Kidney glomerular epithelial cell (primary cell): Measurements from ENCODE around the gene SVIL.
"Not testable (repeated sequence)": the region's sequence is repeated elsewhere in the genome, so short reads cannot be mapped to it uniquely, and the experiment has no call there.

Source experiments
- DNase-seq: peaks from one replicate; lab custom pipeline; 2025; lab: John Stamatoyannopoulos, UW

SVIL gene

DNA sequence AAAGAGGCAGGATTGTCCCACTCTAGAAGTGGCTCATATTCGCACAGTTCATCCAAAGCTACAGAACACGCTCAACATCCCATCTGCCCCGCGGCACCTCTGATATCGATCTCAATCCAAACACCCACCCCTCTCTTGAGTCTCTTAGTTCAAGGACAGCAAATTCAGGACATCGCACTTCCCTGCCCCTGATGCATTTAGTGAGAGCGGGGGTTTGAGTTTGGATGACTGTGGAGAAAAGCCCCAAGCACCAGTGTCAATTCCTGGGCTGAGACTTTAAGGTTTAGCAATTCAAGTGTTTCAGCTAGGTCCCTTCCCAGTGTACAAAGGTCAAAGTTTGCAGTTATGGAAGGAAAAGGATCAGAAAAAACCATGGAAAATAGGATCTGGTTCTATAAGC lies 179.7 kb downstream of the SVIL start:
- DNase-seq = no peak

DNA sequence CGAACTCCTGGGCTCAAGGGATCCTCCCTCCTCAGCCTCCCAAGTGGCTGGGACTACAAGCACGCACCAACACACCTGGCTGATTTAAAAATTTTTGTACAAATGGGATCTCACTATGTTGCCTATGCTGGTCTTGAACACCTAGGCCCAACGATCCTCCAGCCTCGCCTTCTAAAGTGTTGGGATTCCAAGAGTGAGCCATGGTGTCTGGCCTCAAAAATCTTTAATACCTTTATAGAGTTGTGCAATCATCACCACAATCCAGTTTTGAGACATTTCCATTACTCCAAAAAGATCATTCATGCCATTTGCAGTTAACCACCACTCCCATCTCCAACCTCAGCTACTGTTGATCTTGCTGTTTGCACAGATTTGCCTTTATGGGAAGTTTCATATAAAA lies 180.5 kb downstream of the SVIL start:
- no peak for DNase-seq

DNA sequence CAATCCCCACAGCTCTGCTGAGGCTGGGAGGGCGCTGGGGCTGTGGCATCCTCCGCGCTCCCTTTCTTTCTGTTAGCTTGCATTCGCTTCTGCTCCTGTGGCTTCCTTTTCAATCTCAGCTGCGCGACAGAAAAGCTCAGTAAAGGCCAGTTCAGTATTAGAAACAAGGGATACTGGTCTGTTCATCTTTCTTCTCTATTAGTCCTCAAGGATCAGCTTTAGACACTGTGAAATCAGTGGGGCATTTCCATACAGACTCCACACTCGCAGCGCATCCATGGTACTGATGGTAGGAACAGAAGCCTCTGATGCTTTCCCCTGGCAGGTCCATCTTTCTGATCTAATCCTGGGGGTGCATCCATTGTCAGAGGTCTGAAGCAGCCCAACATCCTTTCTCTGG lies 182.2 kb downstream of the SVIL start:
- no peak for DNase-seq

DNA sequence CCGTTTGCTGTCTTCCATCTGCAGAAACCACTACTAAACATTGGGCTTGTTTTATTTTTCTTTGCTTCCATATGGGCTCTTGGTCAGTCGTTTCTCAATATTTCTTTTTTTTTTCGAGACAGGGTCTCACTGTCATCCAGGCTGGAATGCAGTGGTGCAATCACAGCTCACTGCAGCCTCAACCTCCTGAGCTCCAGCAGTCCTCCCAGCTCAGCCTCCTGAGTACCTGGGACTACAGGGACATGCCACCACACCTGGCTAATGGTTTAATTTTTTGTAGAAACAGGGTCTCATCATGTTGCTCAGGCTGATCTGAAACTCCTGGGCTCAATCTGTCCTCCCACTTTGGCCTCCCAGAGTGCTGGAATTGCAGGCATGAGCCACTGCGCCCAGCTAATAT lies 182.8 kb downstream of the SVIL start:
- no peak for DNase-seq

DNA sequence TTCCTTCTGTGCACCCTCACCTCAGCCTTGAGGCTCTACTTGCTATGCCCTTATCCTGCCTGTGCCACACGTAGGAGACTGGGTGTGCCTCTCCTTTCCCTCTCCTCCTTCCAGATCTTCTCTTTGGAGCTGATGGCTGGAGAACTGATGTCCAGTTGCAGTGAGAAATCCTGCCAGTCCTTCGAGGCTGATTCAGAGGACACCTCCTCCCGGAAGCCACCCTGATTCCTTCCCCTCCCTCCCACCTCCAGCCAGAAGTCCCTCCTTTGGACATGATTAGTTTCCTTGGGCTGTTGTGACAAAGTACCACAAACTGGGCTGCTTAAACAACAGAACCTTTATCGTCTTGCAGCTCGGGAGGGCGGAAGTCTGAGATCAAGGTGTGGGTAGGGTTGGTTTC lies 184.4 kb downstream of the SVIL start:
- DNase-seq = no peak

DNA sequence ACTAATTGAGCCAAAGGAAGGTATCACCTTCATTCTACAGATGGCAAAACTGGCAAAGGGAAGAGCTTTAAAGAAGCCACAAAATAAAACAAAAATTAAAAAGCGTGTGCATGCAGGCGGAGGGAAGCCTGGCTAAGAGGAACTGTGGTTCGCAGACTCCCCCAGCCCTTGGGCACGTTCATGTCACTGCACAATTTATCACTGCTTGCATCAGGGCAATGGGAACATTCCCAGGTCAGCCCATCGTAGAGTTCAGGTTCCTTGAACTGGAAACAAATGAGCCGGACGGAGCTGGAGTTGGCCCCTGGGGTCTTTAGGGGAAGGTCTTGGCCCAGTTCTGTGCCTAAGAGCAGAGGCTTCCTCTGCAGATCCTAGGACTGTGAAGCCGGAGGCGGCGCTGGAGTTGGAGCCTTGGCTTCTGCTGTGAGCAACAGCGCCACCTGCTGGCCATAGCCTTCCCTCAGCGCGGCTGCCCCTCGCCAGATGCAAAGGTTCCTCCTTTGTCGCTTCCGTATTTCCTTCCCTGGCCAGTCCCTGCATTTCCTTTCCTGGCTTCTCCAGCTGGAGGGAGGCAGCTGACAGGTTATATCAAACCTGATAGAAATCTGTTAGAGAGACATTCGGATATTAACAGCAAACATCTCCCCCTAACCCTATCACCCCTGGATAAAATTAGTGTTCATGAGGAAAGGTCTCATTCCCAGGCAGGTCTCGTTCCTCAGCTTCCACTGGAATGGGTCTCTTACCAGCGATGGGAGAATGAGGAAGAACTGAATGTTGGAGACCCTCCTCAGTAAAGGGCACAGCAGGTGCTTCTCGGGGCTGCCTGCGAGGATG lies 185.8 kb downstream of the SVIL start:
- DNase-seq = peak; percentile 40

DNA sequence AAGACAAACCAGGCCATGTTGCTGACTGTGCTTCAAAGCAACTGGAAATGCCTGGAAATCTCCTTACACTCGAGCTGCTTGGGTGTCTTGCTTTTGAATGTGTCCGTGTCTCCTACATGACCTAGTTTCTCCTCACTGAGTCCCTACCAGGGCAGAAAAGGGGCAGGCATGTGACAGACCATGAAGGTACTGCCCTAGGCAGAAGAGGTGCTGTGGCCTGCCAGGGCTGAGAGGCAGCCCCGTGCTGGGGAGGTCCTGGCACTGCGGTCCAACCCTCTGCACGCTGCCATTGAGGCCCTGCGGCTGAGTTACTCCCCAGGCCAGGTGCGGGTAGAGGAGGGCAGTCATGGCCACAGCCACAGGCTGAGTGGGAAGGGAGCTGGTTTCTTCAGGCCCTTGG lies 186.6 kb downstream of the SVIL start:
- DNase-seq = no peak

DNA sequence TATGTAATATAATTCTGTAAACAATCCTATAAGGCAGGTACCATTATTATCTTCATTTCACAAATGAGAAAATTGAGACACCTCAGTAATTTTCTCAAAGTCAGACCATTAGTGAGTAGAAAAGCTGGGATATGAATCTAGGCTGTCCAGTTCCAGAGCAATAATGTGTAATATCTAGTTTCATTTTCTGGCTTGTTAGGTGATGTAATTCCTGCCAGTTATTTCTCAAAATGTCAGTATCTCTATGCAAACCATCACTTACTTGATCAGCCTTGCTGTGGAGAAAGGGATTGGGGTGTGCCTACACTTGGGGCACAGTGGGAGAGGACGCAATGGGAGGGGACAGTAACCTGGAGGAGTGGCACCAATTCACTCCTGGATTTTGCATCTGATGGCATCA lies 188.4 kb downstream of the SVIL start:
- no peak for DNase-seq

DNA sequence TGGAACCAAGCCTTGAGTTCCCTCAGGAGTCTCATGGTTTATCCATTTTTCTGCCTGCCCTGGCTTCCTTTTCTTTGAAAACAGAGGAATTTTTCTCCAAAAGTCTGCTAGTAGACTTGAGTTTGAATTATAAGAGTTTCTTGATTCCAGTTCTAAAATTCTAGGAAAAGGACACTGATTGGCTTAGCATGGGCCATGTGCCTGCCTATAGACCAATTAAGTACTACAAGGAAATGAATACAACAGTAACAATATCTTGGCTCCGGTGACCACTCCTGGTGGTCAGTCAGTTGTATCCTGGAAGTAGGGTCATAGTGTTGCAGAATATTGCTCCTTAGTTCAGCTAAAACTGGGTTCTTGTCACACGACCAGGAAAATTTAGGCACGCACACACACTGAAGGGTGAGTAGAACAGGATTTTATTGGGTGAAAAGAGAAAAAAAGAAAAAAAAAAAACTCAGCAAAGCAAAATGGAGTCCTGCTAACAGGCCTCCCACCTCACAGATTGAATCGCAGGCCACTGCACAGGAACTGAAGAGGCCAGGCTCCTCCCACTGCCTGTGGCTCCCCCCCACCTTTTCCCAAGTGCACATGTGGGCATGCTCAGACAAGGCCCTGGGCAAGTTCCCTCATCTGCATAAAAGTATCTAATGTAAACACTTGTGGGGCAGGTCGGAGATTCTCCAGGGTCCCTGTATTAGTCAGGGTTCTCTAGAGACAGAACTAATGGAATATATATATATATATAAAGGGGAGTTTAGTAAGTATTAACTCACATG lies 190.8 kb downstream of the SVIL start:
- DNase-seq = no peak

DNA sequence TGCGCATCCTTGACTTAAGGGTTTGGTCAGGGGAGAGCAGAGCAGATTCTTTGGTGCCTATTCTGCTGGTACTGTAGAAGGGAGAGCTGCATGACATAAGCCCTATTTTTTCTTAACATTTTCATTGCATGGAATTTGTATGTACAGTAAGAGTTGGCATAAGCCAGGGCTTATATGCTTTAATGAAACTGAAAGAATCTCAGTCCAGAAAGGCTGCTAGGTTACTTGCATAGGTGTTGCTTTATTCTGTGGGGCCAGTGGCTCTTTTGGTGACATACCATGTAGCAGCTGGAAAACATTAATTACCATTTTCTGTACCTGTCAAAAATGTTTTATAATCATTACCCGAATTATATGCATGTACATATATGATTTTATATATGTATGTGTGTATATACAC lies 193.8 kb downstream of the SVIL start:
- DNase-seq = no peak

DNA sequence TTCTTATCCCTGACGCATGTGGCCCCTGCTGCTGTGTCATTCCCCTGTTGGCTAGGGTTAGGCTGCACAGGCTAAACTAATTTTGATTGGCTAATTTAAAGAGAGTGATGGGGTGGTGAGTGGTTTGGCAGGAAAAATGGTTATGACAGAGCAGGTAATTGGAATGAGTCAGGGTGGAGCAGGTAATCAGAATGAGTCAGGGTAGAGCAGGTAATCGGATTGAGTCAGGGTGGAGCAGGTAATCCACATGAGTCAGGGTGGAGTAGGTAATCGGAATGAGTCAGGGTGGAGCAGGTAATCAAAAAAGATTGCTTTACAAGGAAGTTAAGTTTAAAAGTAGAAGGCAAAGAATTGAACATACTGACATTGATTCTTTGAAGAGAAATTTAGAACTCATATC lies 195.8 kb downstream of the SVIL start:
- DNase-seq = not testable (repeated sequence)

DNA sequence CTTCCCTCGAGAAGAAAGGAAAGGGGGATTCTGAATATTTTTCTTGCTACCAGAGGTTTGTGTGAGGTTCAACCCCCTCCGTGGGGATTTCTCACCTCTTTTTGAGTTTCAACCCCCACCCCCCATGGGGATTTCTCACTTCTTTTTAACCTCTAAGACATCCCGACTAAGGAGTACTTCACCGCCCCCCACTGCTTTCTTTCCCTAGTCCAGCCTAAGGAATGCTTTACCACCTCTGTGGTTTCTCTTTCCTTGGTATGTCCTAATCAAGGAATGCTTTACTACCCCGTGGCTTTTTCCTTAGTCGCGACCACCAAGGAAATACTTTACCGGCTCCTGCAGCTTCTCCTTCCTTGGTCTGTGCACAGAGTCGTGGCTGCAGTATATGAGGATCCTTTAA lies 196.5 kb downstream of the SVIL start:
- DNase-seq = no peak

DNA sequence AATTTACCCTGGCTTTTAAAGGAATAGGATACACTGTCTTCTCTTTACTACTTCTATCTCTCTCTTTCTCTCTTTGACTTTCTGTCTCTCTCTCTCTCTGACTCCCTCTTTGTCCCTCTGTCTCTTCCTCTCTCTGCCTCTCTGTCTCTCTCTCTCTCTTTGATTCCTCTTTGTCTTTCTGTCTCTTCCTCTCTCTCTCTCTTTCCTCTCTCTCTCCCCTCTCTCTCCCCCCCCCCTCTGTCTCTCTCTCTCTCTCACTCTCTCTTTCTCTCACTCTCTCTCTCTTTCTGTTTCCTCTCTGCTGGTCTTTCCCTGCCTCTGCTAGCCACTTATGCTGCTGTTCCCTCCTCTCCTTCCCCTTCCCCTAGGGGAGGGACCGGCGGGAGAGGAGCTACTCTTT lies 196.9 kb downstream of the SVIL start:
- DNase-seq = no peak

DNA sequence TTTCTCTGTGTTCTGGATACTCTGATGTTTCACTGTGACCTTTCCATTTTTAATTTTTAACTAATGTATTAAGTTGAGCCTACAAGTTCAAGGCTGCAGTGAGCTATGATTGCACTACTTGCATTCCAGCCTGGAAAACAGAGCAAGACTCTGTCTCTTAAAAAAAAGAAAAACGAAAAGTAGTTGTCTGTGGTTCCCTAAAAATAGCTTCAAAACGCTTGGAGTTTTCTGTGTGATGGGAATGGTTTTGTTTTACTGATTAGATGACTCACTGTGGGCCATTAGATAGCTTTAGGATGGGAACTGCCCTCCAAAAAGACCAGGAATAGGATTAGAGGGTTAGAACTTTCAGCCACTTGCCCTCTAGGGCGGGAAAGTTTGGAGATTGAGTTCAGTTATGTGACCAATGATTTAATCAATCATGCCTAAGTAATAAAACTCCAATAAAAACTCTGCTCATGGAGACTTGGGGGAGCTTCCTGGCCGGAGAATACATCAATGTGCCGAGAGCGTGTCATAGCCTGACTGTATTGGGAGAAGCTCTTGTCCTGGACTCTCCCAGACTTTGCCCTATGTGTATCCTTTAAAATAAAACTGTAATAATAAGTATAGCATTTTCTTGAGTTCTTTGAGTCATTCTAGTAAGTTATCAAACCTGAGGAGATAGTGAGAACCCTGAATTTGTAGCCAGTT lies 198.8 kb downstream of the SVIL start:
- no peak for DNase-seq

DNA sequence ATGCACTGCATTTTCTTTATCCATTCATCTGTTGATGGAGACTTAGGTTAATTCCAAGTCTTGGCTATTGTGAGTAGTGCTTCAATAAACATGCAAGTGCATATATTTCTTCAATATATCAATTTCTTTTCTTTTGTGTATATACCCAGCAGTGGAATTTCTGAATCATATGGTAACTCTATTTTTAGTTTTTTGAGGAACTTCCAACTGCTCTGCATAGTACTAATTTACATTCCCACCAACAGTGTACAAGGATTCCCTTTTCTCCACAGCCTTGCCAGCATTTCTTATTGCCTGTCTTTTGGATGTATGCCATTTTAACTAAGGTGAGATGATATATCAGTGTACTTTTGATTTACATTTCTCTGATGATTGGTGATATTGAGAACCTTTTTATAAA lies 200.7 kb downstream of the SVIL start:
- no peak for DNase-seq

DNA sequence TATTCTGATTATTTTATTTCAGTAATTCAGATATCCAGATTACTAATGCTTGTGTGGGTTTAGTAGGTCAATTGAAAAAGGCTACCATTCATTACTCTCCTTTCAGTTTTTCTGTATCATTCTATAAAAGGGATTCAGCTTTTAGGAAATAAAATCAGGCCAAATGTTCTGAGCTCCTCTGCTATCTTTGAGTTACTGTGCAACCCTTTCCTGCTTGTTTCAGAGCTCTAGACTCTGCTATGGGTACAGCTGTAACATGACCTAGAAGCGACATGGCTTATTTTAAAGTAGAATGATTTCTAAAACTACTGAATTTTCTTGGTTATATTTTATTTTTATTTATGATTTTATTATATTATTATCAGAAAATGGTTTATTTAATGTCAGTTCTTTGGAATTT lies 203.1 kb downstream of the SVIL start:
- DNase-seq = no peak

DNA sequence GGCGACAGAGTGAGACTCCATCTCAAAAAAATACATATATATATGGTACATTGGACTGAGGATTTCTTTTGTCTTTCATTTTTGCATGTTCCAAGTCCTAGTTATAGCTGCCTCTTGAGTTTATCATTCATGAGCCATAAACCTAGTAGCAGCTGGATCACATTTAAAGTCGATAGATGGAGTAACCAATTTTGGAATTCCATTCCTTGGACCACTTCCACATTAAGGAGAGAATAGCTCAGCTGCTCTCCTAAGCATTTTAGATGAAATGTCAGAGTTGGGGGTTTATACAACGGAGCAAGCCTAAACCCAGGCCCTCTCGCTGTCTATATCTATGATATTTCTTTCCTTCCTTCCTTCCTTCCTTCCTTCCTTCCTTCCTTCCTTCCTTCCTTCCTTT lies 204.7 kb downstream of the SVIL start:
- no peak for DNase-seq

DNA sequence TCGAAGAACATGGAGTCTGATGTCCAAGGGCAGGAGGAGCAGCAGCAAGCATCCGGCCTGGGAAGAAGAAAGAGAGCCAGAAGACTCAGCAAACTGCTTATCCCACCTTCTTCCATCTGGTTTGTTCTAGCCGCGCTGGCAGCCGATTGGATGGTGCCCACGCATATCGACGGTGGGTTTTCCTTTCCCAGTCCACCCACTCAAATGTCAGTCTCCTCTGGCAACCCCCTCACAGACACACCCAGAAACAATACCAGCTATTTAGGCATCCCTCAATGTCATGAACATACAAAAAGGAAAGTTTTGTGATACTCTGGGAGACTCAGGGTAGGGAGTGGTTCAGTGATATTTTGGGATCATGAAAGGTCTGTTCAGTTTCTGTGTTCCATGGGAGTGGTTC lies 206.3 kb downstream of the SVIL start:
- DNase-seq = no peak

DNA sequence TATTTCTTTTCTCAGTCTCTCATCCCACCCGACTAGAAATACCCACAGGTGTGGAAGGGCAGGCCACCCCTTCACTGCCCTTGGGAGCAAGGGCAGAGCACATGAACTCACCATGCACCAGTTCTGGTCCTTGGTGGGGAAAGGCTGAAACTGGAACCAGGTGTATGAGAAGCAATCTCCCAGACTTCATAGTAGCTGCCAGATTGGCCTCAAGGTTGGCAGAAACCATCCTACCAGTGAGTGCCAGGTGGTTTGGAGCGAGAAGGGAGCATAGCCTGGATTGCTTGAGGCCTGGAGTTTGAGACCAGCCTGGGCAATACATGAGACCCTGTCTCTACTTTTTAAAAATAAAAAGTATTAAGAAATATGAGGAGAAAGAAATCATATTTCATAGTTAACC lies 207.1 kb downstream of the SVIL start:
- DNase-seq = no peak

DNA sequence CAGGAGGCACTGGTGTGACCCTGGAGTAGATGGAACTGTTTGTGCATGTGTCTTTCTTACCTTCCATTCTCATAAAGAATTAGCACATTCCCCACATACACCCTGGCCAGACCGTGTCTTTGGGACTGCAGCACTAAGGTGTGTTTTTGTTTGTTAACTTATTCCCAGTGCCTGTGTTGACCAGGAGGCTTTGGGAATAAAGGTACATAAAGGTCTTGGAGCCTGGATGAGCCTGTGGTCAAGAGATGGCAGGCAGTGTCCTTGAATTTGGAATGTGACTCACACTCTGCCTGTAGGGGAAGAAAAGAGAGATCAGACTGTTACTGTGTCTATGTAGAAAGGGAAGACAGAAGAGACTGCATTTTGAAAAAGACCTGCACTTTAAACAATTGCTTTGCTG lies 208.4 kb downstream of the SVIL start:
- no peak for DNase-seq

DNA sequence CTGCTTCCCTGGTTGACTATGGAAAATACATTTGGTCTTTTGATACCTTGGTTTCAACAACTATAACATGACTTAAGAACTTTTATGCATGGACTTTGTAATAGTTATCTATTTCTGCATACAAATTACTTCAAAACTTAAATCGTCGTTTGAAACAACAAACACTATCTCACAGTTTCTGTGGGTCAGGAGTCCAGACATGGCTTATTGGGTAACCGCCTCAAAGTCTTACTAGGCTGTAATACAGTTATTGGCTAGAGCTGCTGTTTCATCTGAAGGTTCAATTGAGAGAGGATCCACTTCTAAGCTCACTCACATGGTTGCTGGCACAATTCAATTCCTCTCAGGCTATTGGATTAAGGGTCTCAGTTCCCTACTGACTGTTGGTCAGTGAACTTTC lies 210.8 kb downstream of the SVIL start:
- DNase-seq = no peak

DNA sequence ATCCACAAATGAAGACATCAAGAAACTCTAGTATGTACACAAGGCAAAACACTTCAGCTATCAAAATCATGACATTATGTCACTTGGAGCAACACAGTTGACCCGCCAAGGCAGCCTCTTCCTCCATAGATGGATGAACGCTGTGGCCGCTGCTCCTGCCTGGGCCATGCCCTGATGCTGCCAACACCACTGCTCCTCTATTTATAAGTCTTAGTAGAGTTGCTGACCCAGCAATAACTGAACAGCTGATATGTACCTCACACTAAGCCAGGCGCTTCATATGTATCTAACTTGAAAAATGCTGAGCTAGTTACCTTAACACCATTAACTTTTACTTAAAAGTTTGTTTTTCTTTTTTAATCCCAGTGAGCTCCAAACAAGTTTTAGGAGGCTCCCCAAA lies 214.0 kb downstream of the SVIL start:
- no peak for DNase-seq

DNA sequence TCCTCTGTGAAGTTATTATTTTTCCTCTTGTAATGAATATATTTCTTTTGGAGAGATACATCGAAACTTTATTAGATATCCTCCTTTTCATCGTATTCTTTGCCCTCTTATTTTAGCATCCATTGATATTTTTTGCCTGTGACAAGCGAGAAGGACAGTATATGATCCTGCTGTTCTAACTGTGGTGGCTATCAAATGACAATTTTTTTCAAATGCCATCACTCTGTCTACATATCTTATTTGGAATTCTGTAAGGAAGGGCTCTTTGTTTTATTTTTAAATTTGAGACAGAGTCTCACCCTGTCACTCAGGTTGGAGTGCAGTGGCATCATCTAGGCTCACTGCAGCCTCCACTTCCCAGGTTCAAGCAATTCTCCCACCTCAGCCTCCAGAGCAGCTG lies 217.4 kb downstream of the SVIL start:
- no peak for DNase-seq
